CD4-positive, alpha-beta T cell treated with Interleukin-4 for 1 hour (primary cell): Measurements from ENCODE around the gene LDLRAD4.

ENCODE experiments used
- DNase-seq, 2 donors: peaks; one replicate each; pipeline ENCODE4 v3.0.0-alpha.2; 2020 to 2022

Gene LDLRAD4

GRCh38 chr18:13612196-13612997 lies 393.8 kb downstream of the LDLRAD4 start:
- peak; percentile 80 to 89 for DNase-seq

- no peak for DNase-seq
These were observed 394.5 kb downstream of the LDLRAD4 start for GRCh38 chr18:13613099-13613498.

DNA sequence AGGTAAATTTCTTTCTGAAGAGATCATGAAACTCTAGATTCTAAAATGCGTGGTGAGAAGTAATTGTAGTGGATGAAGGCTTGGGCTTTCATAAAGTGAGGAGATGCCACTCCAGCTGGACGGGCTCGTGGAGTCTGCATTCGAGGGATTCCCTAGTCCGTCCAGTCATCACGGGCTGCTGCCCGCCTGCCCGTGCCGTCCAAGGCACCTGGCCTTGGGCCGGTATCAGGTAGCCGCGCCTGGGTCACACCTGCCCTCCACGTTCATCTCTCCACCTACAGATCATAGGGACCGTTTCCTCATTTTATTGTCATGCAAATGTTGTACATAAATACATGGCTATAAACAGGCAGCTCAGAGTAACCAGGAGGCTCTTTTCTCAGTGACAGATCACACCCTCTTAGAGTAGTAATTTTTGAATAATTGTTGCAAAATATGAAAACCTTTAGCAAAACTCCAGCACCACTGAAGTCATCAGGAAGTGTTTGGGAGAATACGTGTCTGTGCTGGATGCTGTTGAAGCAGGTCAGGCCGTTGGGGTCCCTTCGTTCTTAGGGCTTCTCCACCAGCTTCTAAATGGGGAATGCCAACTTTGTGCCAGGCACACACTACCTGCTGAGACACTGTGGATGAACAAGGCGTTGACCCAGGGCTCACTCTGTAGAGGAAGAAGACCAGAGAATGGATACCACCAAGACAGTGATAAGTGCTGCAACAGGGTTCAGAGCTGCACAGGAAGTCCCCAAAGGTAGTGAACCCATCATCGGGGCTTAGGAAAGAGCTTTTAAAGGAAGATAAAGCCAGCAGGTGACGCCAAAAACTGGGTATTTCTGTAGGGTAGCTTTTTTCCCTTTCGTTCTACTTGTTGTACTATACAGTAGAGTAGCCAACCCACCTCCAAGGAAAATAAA lies 395.3 kb downstream of the LDLRAD4 start:
- peak in 1 of 2 donors; percentile 53 for DNase-seq

DNA sequence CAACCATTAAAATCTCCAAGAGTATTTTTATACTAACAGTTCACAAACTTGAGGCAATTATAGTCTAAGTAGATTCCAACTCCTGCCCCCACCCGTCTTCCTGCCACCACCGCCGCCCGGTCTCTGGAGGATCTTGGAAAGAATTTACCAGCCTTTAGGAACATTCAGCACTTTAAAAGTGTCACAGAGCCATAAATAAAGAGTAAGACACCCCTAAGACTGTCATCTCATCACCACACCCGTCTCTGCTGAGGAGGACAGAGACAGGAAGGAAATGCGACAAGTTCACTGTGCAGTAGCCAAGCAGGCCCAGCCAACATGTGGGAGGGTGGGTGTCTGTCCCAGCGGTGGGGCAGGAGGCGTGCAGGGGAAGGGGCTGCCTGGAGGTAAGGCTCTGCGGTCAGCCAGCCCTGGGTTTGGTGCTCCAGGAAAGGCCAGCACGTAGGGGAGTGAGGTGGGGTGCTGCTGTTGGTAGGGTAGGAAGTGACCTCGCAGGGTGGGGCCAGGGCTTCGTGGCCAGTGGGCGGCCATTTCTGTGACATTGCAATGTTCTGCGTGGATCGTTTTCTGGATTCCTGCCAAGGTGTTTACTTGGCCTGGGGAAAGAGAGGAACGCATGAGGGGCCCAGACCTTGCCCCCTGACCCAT lies 396.2 kb downstream of the LDLRAD4 start:
- peak; percentile 48 to 62 for DNase-seq

GRCh38 chr18:13615432-13615861 lies 396.9 kb downstream of the LDLRAD4 start:
- DNase-seq: peak in 1 of 2 donors; percentile 34

- no peak for DNase-seq
These were observed 397.5 kb downstream of the LDLRAD4 start for GRCh38 chr18:13616041-13616440.

DNA sequence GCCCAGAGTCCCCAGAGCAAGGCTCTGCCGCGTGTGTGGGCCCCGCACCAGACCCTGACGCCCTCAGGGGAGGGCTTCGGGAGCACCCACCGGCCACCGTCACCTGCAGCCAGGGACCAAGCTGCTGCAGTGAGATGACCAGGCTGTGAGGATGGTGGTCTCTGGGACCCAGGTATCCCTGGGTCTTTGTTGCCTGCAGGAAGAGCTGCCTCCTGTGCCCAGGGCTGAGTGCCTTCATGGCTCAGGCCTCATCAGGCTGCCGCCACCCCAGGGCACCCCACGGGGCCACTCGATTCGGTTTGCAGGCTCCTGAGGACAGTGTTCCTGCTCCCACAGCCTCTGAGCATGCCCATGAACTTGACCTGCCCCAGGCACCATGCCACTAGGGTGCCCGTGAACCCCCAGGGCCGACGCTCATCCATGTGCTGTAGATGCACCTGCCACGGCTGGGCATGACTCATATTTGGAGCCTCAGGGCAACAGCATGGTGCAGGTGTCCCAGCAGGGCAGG lies 398.0 kb downstream of the LDLRAD4 start:
- no peak for DNase-seq

- no peak for DNase-seq
These were observed 399.4 kb downstream of the LDLRAD4 start for GRCh38 chr18:13617826-13618515.

- no peak for DNase-seq
These were observed 400.3 kb downstream of the LDLRAD4 start for GRCh38 chr18:13618760-13619438.

DNA sequence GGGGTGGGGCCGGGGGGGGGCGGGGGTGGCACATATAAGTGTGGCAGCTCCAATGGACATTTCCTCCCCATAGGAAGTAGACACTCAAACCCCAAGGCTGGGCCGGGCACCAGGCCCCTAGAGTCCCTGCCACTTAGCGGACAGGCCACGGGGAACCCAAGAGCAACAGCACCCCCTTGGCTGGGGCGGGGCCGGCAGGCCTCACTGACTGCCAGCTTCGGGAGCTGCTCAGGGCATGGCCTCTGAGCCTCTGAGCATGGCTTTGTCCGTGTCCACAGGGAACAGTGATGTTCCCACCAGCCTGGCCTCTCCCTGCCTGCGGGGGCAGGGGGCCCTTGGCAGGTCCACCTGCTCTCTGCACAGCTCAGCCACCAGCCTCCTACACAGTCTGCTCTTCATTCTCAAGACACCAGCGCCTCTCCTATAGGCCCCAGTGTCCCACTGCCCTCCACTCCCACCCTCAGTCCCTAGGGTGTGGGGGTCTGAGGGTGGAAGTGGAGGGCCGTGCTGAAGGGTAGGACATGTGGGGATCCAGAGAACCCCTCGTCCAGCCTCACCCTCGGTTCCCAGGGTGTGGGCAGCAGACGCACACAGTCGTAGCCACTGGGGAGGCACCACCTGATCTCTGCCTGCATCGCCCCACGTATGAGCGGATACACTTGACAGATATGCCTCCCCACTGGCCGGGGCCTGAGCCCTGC lies 401.1 kb downstream of the LDLRAD4 start:
- DNase-seq: no peak

- no peak for DNase-seq
These were observed 401.7 kb downstream of the LDLRAD4 start for GRCh38 chr18:13620206-13620672.

- DNase-seq: no peak
These were observed 402.4 kb downstream of the LDLRAD4 start for GRCh38 chr18:13620818-13621445.

DNA sequence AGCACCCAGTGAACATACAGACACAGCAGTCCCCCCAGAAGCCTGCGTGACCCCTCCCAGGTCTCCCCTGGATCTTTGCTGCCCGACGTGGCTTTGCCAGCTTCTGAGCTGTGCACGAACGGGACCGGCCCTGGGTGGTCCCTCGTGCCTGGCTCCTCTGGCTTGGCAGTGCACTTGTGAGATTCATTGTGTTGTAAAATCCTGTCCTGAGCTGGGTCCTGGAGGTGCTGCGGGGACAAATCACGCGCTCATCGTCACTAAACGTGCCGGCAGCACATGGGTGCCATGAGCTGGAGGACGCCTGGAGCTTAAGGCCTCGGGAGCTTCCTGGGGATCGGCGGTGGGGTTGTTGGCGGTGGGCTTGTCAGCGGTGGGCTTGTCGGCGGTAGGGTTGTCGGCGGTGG lies 402.9 kb downstream of the LDLRAD4 start:
- DNase-seq: no peak

DNA sequence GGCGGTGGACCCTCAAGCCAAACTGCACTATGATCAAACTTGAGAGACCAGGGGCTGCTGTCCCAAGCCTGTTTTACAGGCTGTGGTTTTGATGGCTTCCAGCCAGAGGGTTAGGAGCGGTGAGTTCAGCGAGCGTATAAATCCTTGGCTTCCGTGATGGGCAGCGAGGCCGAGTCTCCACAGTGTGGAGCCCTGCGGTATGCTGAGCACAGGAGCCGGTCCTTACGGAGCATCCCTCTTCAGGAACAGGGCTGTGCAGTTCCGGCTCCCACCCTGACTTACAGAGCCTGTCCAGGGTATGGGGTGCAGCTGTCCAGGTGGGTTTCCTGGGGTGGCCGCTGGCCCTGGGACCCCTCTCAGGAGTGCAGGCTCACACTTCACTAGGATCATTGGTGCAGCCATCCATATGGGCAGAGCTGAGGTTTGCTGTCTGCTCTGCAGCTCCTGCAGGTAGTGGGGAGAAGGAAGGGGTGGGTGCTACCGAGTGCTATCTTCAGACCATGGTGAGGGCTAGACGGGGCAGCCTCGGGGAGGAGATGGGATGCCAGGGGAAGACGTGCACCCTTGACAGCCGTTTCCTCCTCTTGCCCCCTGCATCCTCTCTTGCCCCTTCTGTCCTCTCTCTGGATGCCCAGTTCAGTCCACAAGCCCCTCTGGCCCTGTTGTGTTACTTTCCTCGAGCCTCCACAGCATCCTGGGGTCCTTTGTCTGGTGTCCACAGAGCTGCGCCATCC lies 403.5 kb downstream of the LDLRAD4 start:
- no peak for DNase-seq

DNA sequence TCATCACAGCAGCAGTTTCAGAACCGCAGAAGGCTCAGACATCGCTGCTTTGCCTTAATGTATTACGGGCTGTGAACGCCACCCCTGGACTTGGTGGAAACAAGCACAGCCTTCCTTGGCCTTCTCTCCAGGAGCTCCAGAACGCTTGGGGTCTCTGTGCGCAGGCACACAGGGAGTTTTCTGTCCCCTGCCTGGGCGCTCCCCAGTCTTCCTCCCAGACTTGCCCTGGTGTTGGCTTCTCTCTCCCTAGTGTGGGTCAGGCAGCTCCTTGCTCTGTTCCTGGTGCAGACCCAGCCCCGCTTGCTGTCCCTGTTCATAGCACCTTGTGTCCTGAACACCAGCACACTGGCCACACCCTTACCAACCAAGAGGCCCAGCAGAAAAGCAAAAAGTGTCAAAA lies 404.2 kb downstream of the LDLRAD4 start:
- no peak for DNase-seq

GRCh38 chr18:13623348-13623747 lies 404.8 kb downstream of the LDLRAD4 start:
- peak in 1 of 2 donors; percentile 42 for DNase-seq

- no peak for DNase-seq
These were observed 405.3 kb downstream of the LDLRAD4 start for GRCh38 chr18:13623871-13624270.

DNA sequence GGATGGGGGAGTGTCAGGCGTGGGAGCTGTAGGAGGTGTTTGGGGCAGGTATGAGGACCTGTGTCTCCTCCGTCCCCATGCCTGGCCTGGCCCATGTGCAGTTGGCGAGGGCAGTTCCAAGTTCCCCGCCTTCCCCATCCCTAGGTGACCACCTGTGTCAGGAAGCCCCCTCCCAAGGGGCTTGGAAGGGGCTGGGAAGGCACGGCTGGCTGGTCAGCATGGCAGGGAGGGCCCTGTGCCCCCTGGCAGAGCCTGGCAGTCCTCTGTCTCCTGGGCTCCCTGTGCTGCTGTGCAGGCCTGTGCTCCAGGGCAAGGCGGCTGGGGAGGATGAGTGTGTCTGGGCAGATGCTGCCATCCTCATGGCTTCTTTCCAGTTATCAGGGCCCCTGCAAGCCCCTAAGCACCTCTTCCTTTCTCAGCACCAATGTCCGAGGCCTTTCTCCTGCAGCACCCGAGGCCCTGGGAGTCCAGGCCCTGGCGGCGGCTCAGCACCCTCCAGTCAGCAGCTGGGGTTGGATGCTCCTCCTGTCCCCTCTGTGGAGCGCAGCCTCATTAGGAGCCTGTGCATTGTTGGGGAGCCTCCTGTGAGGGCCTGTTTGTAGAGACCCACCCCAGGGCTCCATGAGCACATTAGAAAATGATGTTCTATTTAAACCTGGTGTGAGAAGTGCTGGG lies 406.1 kb downstream of the LDLRAD4 start:
- no peak for DNase-seq

GRCh38 chr18:13625355-13625754 lies 406.8 kb downstream of the LDLRAD4 start:
- DNase-seq: no peak
